22Rv1 (cell line): Measurements from ENCODE around the gene DNAJC9.
A peak's percentile ranks its signal among the peaks of the same experiment; 100 is the strongest.

Experiments used
- H3K27ac ChIP-seq: fragments of 450-650 bp; 2 replicates; pipeline ENCODE4 v1.5.1; 2017
- CTCF ChIP-seq: fragments of 450-650 bp; IDR thresholded peaks from 2 replicates; pipeline ENCODE4 v1.5.1; 2017; ENCODE audit warnings: mild to moderate bottlenecking
- ZFX ChIP-seq: fragments of 450-650 bp; IDR thresholded peaks from 2 replicates; pipeline ENCODE4 v1.6.1; 2017; ENCODE audit warnings: antibody characterized with exemption, borderline replicate concordance

Gene DNAJC9

GRCh38 chr10:73233883-73234282 lies 13.2 kb downstream of the DNAJC9 start:
- TF ChIP-seq ZFX (no peak), CTCF (no peak)

DNA sequence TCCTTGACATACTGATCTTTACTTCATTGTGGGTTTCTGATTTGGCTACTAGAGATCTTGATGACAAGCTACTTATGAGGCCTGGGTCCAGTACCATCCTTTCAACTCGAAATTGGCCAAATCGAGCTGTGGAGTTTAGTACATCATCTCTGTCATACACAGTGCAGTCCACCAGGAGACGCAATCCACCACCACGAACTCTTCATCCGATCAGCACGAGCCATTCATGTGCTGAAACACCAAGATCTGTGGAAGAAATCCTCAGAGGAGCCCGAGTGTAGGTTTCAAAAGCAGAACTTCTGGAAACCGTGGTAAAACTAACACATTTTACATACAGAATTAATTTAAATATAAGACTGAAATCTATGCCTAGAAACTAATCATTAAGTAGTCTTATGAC lies 14.2 kb downstream of the DNAJC9 start:
- no peak for TF ChIP-seq ZFX
- 0 out of 2 replicates have a peak, but pooled peaks have one; percentile 23 for TF ChIP-seq CTCF
- H3K27ac ChIP-seq: no peak overlapping the region

More at GRCh38 chr10:73233883-73234282, 13.2 kb downstream of the DNAJC9 start:
- no peak overlapping the region for H3K27ac ChIP-seq

- H3K27ac ChIP-seq: no peak overlapping the region
- TF ChIP-seq ZFX (no peak), CTCF (no peak)
Observed at GRCh38 chr10:73229567-73229966, 17.5 kb downstream of the DNAJC9 start.

DNA sequence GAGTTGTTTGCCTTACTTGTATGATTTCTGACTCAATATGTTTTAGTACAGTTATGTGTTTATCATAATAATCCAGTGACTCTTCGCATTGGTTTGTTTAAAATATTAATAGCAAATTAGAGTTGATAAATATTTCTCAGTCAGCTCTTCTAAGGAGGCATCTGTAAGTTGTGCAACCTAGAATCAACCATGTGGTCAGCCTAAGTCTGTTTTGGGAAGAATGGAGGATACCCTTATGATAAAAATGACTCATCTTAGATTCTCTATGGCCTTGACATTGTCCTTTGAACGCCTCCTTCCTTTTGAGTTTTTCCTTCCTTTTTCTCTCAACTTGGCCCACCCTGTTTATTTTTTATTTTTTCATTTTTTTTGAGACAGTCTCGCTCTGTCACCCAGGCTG lies 18.8 kb downstream of the DNAJC9 start:
- no peak overlapping the region for H3K27ac ChIP-seq
- TF ChIP-seq ZFX (no peak), CTCF (no peak)

GRCh38 chr10:73226663-73227062 lies 20.4 kb downstream of the DNAJC9 start:
- TF ChIP-seq CTCF: no peak
- TF ChIP-seq ZFX: no peak
- no peak overlapping the region for H3K27ac ChIP-seq

GRCh38 chr10:73225518-73225917 lies 21.5 kb downstream of the DNAJC9 start:
- no peak overlapping the region for H3K27ac ChIP-seq
- no peak for TF ChIP-seq ZFX
- no peak for TF ChIP-seq CTCF

- TF ChIP-seq ZFX (no peak), CTCF (no peak)
- no peak overlapping the region for H3K27ac ChIP-seq
Observed at GRCh38 chr10:73220989-73221388, 26.1 kb downstream of the DNAJC9 start.

DNA sequence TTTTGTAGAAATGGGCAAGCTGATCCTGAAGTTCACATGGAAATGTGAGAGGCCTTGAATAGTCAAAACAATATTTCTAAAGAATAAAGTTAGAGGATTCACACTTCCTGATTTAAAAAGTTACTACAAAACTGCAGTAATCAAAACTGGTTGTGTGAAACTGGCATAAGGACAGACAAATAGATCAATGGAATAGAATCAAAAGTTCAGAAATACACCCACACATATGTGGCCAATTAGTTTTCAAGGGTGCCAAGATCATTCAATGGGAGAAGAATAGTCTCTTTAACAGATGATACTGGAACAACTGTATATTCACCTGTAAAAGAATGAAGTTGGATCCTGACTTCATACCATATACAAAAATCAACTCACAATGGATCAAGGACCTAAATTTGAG lies 27.7 kb downstream of the DNAJC9 start:
- no peak for TF ChIP-seq ZFX
- no peak for TF ChIP-seq CTCF
- H3K27ac ChIP-seq: no peak overlapping the region
